Measurements from ENCODE around the gene PROCA1. TPM values are rescaled to one million over a fixed set of nuclear protein-coding genes. Genes with fewer than 3 reads are reported as not detected.

The PROCA1 gene
- total and polyA plus RNA-seq, 8 donors, result 0.14 to 5.8 (median 2.5) TPM; not detected in 2

DNA sequence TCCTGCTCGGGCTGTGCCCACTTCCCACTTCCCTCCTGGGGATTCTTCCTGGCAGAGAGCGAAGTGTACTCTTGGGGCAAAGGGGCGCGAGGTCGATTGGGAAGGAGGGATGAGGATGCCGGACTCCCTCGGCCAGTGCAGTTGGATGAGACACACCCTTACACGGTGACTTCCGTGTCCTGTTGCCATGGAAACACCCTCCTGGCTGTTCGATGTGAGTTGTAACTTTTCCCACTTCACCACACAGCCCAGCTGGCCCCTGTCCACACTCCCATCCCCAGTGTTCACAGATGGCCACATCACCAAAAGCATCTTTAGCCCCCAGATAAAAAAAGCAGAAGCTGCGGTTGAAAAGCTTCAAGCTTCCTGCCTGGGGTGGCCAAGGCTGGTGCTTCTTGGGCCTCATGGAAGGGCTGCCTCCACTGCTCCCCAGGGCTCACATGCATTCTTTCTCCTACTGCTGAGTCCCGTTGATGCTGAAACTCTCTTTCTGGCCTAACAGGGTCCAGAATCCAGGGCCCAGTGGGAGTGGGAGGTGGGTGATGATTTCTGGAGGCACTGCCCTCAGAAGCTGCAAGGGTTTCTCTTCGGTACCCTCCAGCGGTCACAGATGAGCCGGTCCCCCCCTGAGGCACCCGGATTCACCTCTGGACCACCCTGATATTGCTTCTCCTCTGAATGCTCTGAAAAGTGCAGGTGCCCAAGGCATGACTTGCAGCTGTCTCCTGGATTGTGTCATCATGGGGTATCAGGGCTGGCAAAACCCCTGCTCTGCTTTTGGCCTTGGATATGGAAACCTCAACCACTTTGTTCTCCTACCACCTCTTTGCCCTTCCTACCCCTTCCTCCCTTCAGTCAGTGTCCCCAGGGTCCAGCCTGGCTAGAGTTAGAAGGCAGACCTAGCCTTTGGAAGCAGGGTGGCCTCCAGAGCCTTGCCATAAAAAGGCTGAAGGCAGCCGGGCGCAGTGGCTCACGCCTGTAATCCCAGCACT is 30.0 kb upstream of the PROCA1 start:
- 68 to 73% (median 71%) methylated on average over 15 to 19 of the region's 19 CpGs for WGBS, 5 donors
- TF ChIP-seq EP300 (IDR thresholded peaks at IDR 0.05), result no peak
- TF ChIP-seq POLR2A (IDR thresholded peaks at IDR 0.05), result no peak
- TF ChIP-seq POLR2AphosphoS5 (IDR thresholded peaks at IDR 0.05), result no peak
- TF ChIP-seq, protein P1, sequence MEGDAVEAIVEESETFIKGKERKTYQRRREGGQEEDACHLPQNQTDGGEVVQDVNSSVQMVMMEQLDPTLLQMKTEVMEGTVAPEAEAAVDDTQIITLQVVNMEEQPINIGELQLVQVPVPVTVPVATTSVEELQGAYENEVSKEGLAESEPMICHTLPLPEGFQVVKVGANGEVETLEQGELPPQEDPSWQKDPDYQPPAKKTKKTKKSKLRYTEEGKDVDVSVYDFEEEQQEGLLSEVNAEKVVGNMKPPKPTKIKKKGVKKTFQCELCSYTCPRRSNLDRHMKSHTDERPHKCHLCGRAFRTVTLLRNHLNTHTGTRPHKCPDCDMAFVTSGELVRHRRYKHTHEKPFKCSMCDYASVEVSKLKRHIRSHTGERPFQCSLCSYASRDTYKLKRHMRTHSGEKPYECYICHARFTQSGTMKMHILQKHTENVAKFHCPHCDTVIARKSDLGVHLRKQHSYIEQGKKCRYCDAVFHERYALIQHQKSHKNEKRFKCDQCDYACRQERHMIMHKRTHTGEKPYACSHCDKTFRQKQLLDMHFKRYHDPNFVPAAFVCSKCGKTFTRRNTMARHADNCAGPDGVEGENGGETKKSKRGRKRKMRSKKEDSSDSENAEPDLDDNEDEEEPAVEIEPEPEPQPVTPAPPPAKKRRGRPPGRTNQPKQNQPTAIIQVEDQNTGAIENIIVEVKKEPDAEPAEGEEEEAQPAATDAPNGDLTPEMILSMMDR (IDR thresholded peaks at IDR 0.05), result no peak
- H3K4me1 ChIP-seq, result peaks cover 28 to 54% (median 48%) of the 10 kb centered on the region in 4 donors
- H3K36me3 ChIP-seq, result peaks cover 0 to 7% (median 0%) of the 10 kb centered on the region in 4 donors
- no peaks in the 10 kb centered on the region for H3K9me3 ChIP-seq
- peak overlapping the region in 4 of 5 donors; percentile 96 to 99 (median 98) for H3K27ac ChIP-seq
- peaks cover 0 to 5% (median 0%) of the 10 kb centered on the region in 3 donors for H3K27me3 ChIP-seq
- intact Hi-C loops (cut with DNase I; ENCODE audit: low total_unique reads), result no loop called here
- no peak for DNase-seq
- no peak overlapping the region for H3K4me3 ChIP-seq

DNA sequence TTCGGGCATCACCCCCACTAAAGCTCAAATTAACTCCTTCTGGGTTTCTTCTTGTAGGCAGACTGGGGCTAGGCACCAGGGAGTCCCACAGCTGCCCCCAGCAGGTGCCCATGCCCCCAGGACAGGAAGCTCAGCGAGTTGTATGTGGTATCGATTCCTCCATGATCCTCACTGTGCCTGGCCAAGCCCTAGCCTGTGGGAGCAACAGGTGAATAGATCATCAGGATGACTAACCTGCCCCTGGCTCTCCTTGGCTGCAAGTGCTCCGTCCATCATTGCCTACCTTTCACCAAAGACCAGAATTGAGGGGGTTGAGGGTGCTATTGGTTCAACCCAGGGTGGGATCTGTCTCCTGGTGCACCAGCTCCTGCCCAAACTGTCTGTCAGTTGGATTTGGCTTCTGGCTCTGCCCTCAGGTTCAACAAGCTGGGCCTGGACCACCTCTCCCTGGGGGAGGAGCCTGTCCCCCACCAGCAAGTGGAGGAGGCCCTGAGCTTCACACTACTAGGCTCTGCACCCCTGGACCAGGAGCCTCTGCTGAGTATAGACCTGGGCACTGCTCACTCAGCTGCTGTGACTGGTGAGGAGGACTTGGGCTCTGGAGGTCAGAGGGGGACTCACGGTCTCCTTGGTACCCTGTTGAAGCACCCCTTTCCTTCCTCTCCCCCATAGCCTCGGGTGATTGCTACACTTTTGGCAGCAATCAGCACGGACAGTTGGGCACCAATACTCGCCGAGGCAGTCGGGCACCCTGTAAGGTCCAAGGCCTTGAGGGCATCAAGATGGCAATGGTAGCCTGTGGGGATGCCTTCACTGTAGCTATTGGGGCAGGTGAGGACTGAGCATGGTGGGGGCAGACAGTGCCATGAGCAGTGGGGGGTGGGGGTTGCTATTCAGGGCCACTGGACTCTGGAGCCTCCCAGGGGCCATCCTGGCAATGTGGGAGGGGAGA is 29.0 kb upstream of the PROCA1 start:
- peaks cover 0 to 7% (median 0%) of the 10 kb centered on the region in 4 donors for H3K36me3 ChIP-seq
- H3K9me3 ChIP-seq, result no peaks in the 10 kb centered on the region
- 86 to 88% (median 87%) methylated on average over 10 of the region's 10 CpGs for WGBS, 5 donors
- no peak overlapping the region for H3K4me3 ChIP-seq
- H3K4me1 ChIP-seq, result peaks cover 19 to 44% (median 38%) of the 10 kb centered on the region in 4 donors
- TF ChIP-seq POLR2AphosphoS5 (IDR thresholded peaks at IDR 0.05), result no peak
- no peak for TF ChIP-seq EP300 (IDR thresholded peaks at IDR 0.05)
- TF ChIP-seq, protein P1 (IDR thresholded peaks at IDR 0.05), result no peak
- TF ChIP-seq POLR2A (IDR thresholded peaks at IDR 0.05), result no peak
- H3K27ac ChIP-seq, result peak overlapping the region in 1 of 5 donors; percentile 97
- no peak for DNase-seq
- intact Hi-C loops (cut with DNase I; ENCODE audit: low total_unique reads), result no loop called here
- H3K27me3 ChIP-seq, result peaks cover 0 to 5% (median 0%) of the 10 kb centered on the region in 3 donors

DNA sequence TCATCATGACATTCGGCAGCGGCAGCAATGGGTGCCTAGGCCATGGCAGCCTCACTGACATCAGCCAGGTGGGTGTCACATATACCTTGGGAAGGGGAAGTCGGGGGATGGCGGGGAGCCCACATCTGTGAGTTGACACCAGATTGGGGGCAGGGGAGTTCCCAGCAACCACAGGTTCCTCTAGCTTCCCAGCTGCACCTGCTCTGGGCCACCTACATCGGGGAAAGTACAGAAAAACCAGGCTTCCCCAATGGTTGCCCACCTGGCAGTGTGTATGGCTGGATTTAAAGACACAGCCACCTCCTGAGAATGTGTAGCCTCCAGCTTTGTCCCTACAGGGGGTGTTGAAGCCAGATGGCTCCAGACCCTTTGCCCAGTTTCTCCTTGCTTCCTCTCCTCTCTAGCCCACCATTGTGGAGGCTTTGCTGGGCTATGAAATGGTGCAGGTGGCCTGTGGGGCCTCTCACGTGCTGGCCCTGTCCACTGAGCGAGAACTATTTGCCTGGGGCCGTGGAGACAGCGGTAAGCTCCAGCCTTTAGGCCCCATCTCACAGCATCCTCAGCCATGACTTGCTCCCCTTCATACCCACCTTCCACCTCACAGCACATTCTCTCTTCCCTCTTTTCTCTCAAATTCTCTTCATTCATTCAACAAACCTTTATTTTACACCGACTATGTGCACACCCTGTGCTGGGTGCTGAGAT is 27.1 kb upstream of the PROCA1 start:
- 87 to 91% (median 91%) methylated on average over 10 of the region's 10 CpGs for WGBS, 5 donors
- H3K9me3 ChIP-seq, result no peaks in the 10 kb centered on the region
- H3K4me3 ChIP-seq, result no peak overlapping the region
- TF ChIP-seq POLR2AphosphoS5 (IDR thresholded peaks at IDR 0.05), result no peak
- TF ChIP-seq, protein P1 (IDR thresholded peaks at IDR 0.05), result no peak
- no peak for TF ChIP-seq EP300 (IDR thresholded peaks at IDR 0.05)
- TF ChIP-seq POLR2A (IDR thresholded peaks at IDR 0.05), result no peak
- H3K36me3 ChIP-seq, result peaks cover 0 to 14% (median 3%) of the 10 kb centered on the region in 4 donors
- intact Hi-C loops (cut with DNase I; ENCODE audit: low total_unique reads), result no loop called here
- no peak overlapping the region for H3K27ac ChIP-seq
- no peak for DNase-seq
- no peaks in the 10 kb centered on the region for H3K27me3 ChIP-seq
- peaks cover 12 to 27% (median 23%) of the 10 kb centered on the region in 4 donors for H3K4me1 ChIP-seq
